ENCODE data around the gene GGT5. TPM values are rescaled to one million over a fixed set of nuclear protein-coding genes. Genes with fewer than 3 reads are reported as not detected.

GGT5 gene
- 12.1 TPM for total RNA-seq

GRCh38 chr22:24245030-24245431, at the start of gene GGT5:
Gene GGT5, minus strand, starts transcription at chr22:24245082. Its CDS starts 357 bp downstream, at chr22:24244725.

GRCh38 chr22:24270556-24271385, 25.9 kb upstream of the GGT5 start, which contains the start of gene SPECC1L:
Gene SPECC1L, plus strand, starts transcription at chr22:24270831. Its CDS starts 31,401 bp downstream, at chr22:24302232.

GRCh38 chr22:24181088-24181995, 63.5 kb downstream of the GGT5 start, which contains the start of gene SUSD2:
Gene SUSD2, plus strand, starts transcription at chr22:24181487. Its CDS starts 33 bp downstream, at chr22:24181520.

Other genes starting within 250 kb of the GGT5 start
- gene GSTT4, start 239.6 kb downstream of the GGT5 start, total RNA-seq: not detected
- 64.6 TPM for gene CABIN1, start 233.8 kb downstream of the GGT5 start, total RNA-seq
- gene SUSD2, start 63.6 kb downstream of the GGT5 start, total RNA-seq: 5.3 TPM
- 34.8 TPM for gene SPECC1L, start 25.7 kb upstream of the GGT5 start, total RNA-seq
- gene ADORA2A, start 182.5 kb upstream of the GGT5 start, total RNA-seq: 13.5 TPM

Data from metanephros (tissue), 1 donor.